ENCODE results near the gene GZMB. TPM values are rescaled to one million over a fixed set of nuclear protein-coding genes. Genes with fewer than 3 reads are reported as not detected.

The GZMB gene
- total RNA-seq, 2 experiments from 2014 or later: not detected

GRCh38 chr14:24630087-24630871 lies 3.7 kb downstream of the GZMB start:
- Histone ChIP-seq H3K79me2 (ENCODE audit: insufficient read depth, low read depth, low read length) (no peaks in the 10 kb centered on the region), H4K20me1 (ENCODE audit: insufficient read depth, low read length) (no peaks in the 10 kb centered on the region), H3K4me1 (ENCODE audit: insufficient read depth, low read length, poor library complexity, severe bottlenecking) (no peaks in the 10 kb centered on the region), H2AFZ (ENCODE audit: low read length) (no peak overlapping the region), H3K4me3 (ENCODE audit: low read depth, low read length, poor library complexity, severe bottlenecking) (no peak overlapping the region), H3K9me3 (ENCODE audit: low read length) (no peaks in the 10 kb centered on the region), H3K4me2 (ENCODE audit: low read length) (no peak overlapping the region), H3K36me3 (ENCODE audit: insufficient read depth, low read length) (no peaks in the 10 kb centered on the region), H3K9me2 (ENCODE audit: insufficient read depth, low read length) (no peaks in the 10 kb centered on the region), H3K27ac (ENCODE audit: low read depth, low read length, poor library complexity, severe bottlenecking) (no peak overlapping the region)
- ChIA-PET CTCF (ENCODE audit: unreplicated experiment) (no interaction called here), POLR2A (interaction anchor here (0.5 kb wide), 1 partner anchor 85 kb away, joined by 3 read pairs; no protein-coding TSS in a partner anchor)
- BruUV-seq (replicated peaks): no TSS peak
- no peak for TF ChIP-seq EZH2phosphoT487 (IDR thresholded peaks at IDR 0.05; ENCODE audit: borderline replicate concordance, low read depth, low read length)
- TF ChIP-seq CTCF (conservative IDR thresholded peaks at IDR 0.05; ENCODE audit: low read length): no peak
- DNase-seq (ENCODE audit: low spot score): no peak
- intact Hi-C loops (cut with micrococcal nuclease; ENCODE audit: unreplicated experiment): no loop called here

- no peaks in the 10 kb centered on the region for H3K9me3 ChIP-seq (ENCODE audit: low read length)
- H3K4me2 ChIP-seq (ENCODE audit: low read length): no peak overlapping the region
- TF ChIP-seq EZH2phosphoT487 (IDR thresholded peaks at IDR 0.05; ENCODE audit: borderline replicate concordance, low read depth, low read length): no peak
- TF ChIP-seq CTCF (conservative IDR thresholded peaks at IDR 0.05; ENCODE audit: low read length): no peak
- no peak overlapping the region for H3K4me3 ChIP-seq (ENCODE audit: low read depth, low read length, poor library complexity, severe bottlenecking)
- no peaks in the 10 kb centered on the region for H3K36me3 ChIP-seq (ENCODE audit: insufficient read depth, low read length)
- DNase-seq (ENCODE audit: low spot score): no peak
- no peaks in the 10 kb centered on the region for H3K9me2 ChIP-seq (ENCODE audit: insufficient read depth, low read length)
- intact Hi-C loops (cut with micrococcal nuclease; ENCODE audit: unreplicated experiment): no loop called here
- ChIA-PET POLR2A (no interaction called here), CTCF (ENCODE audit: unreplicated experiment) (no interaction called here)
- H3K27ac ChIP-seq (ENCODE audit: low read depth, low read length, poor library complexity, severe bottlenecking): no peak overlapping the region
- no peak overlapping the region for H2AFZ ChIP-seq (ENCODE audit: low read length)
- H3K4me1 ChIP-seq (ENCODE audit: insufficient read depth, low read length, poor library complexity, severe bottlenecking): no peaks in the 10 kb centered on the region
- no peaks in the 10 kb centered on the region for H3K79me2 ChIP-seq (ENCODE audit: insufficient read depth, low read depth, low read length)
- BruUV-seq (replicated peaks): no TSS peak
- H4K20me1 ChIP-seq (ENCODE audit: insufficient read depth, low read length): no peaks in the 10 kb centered on the region
Observed at GRCh38 chr14:24629521-24629920, 4.5 kb downstream of the GZMB start.

GRCh38 chr14:24613747-24614146 lies 20.2 kb downstream of the GZMB start:
- BruUV-seq (replicated peaks): no TSS peak
- Histone ChIP-seq H3K4me1 (ENCODE audit: insufficient read depth, low read length, poor library complexity, severe bottlenecking) (no peaks in the 10 kb centered on the region), H3K27ac (ENCODE audit: low read depth, low read length, poor library complexity, severe bottlenecking) (no peak overlapping the region), H3K9me2 (ENCODE audit: insufficient read depth, low read length) (no peaks in the 10 kb centered on the region), H3K9me3 (ENCODE audit: low read length) (no peaks in the 10 kb centered on the region), H3K4me2 (ENCODE audit: low read length) (no peak overlapping the region), H2AFZ (ENCODE audit: low read length) (no peak overlapping the region), H4K20me1 (ENCODE audit: insufficient read depth, low read length) (no peaks in the 10 kb centered on the region), H3K79me2 (ENCODE audit: insufficient read depth, low read depth, low read length) (no peaks in the 10 kb centered on the region), H3K36me3 (ENCODE audit: insufficient read depth, low read length) (no peaks in the 10 kb centered on the region), H3K4me3 (ENCODE audit: low read depth, low read length, poor library complexity, severe bottlenecking) (no peak overlapping the region)
- no peak for DNase-seq (ENCODE audit: low spot score)
- ChIA-PET CTCF (ENCODE audit: unreplicated experiment) (no interaction called here), POLR2A (interaction anchor here (1.0 kb wide), 1 partner anchor 14 kb away, joined by 7 read pairs; no protein-coding TSS in a partner anchor)
- intact Hi-C loops (cut with micrococcal nuclease; ENCODE audit: unreplicated experiment): no loop called here
- no peak for TF ChIP-seq CTCF (conservative IDR thresholded peaks at IDR 0.05; ENCODE audit: low read length)
- TF ChIP-seq EZH2phosphoT487 (IDR thresholded peaks at IDR 0.05; ENCODE audit: borderline replicate concordance, low read depth, low read length): no peak

Data from OCI-LY7 (cell line).